DND-41 (cell line): ENCODE measurements around the gene DDT.
"Not testable (repeated sequence)": the region's sequence is repeated elsewhere in the genome, so short reads cannot be mapped to it uniquely, and the experiment has no call there.

Experiments used
- ATAC-seq: fragments of 200-7000 bp; cut with Tn5 transposase; 3 replicates; pipeline ENCODE4 v1.9.1; 2021; ENCODE audit warnings: low read depth; ENCODE audit not compliant: insufficient read depth
- DNase-seq: peaks from one replicate; pipeline ENCODE4 v3.0.0-alpha.2; 2020
- H2AFZ ChIP-seq: 2 replicates; pipeline ENCODE4 v1.6.0; 2012; ENCODE audit warnings: low read depth, low read length
- H3K27ac ChIP-seq: 2 replicates; pipeline ENCODE4 v1.5.1; 2012; ENCODE audit warnings: low read length, inconsistent platforms
- H3K27me3 ChIP-seq: fragments of 200-600 bp; sonication (generic); 2 replicates; pipeline ENCODE4 v1.6.0; 2012; ENCODE audit warnings: low read length, mild to moderate bottlenecking, inconsistent platforms; ENCODE audit not compliant: insufficient read depth, poor library complexity
- H3K36me3 ChIP-seq: 2 replicates; pipeline ENCODE4 v1.5.1; 2012; ENCODE audit warnings: low read length, inconsistent platforms; ENCODE audit not compliant: insufficient read depth
- H3K4me1 ChIP-seq: 2 replicates; pipeline ENCODE4 v1.5.1; 2012; ENCODE audit warnings: mild to moderate bottlenecking, low read length; ENCODE audit not compliant: insufficient read depth
- H3K4me2 ChIP-seq: 2 replicates; pipeline ENCODE4 v1.6.0; 2012; ENCODE audit warnings: mild to moderate bottlenecking, moderate library complexity, low read length, inconsistent platforms; ENCODE audit not compliant: insufficient read depth
- H3K4me3 ChIP-seq, 2 experiments: fragments of 200-600 bp in 1 of 2; shearing (Covaris generic) in 1 of 2; 2 replicates each; pipeline ENCODE4 v1.5.1; 2012 to 2016; ENCODE audit warnings: inconsistent platforms in 2 of 2, low read length in 2 of 2, mild to moderate bottlenecking in 2 of 2, low read depth in 1 of 2, moderate library complexity in 1 of 2
- H3K79me2 ChIP-seq: 2 replicates; pipeline ENCODE4 v1.6.0; 2012; ENCODE audit warnings: low read length, inconsistent platforms; ENCODE audit not compliant: insufficient read depth
- H3K9ac ChIP-seq: 2 replicates; pipeline ENCODE4 v1.6.0; 2012; ENCODE audit warnings: low read depth, mild to moderate bottlenecking, inconsistent platforms, low read length, moderate library complexity
- H3K9me3 ChIP-seq: 2 replicates; pipeline ENCODE4 v1.5.1; 2012; ENCODE audit warnings: low read length, moderate library complexity, mild to moderate bottlenecking, inconsistent platforms; ENCODE audit not compliant: insufficient read depth, severe bottlenecking
- H4K20me1 ChIP-seq: 2 replicates; pipeline ENCODE4 v1.6.0; 2012; ENCODE audit warnings: low read length; ENCODE audit not compliant: insufficient read depth
- CTCF ChIP-seq: IDR thresholded peaks from 2 replicates; pipeline ENCODE4 v1.5.1; 2012; ENCODE audit warnings: borderline replicate concordance, low read length, moderate library complexity, mild to moderate bottlenecking; ENCODE audit not compliant: poor library complexity, severe bottlenecking; ENCODE audit errors: extremely low read depth
- EZH2 ChIP-seq: IDR thresholded peaks from 3 replicates; pipeline ENCODE4 v1.6.1; 2012; ENCODE audit warnings: borderline replicate concordance, low read depth, mild to moderate bottlenecking, moderate library complexity, low read length, inconsistent platforms; ENCODE audit not compliant: severe bottlenecking

DDT gene

GRCh38 chr22:24002851-24003250, 28.6 kb upstream of the DDT start:
- Histone ChIP-seq H4K20me1 (no peaks in the 10 kb centered on the region), H3K4me3 (no peak overlapping the region), H3K4me1 (no peaks in the 10 kb centered on the region), H3K9ac (no peak overlapping the region), H2AFZ (no peak overlapping the region), H3K27me3 (no peaks in the 10 kb centered on the region), H3K9me3 (no peaks in the 10 kb centered on the region), H3K79me2 (no peaks in the 10 kb centered on the region), H3K4me2 (no peak overlapping the region), H3K36me3 (no peaks in the 10 kb centered on the region), H3K27ac (no peak overlapping the region)
- TF ChIP-seq CTCF, result no peak
- no peak for TF ChIP-seq EZH2
- ATAC-seq, result no peak
- DNase-seq, result no peak

GRCh38 chr22:24002272-24002671, 28.0 kb upstream of the DDT start:
- H2AFZ ChIP-seq, result no peak overlapping the region
- H3K4me3 ChIP-seq, result no peak overlapping the region
- H3K4me1 ChIP-seq, result no peaks in the 10 kb centered on the region
- no peaks in the 10 kb centered on the region for H3K36me3 ChIP-seq
- H3K27me3 ChIP-seq, result no peaks in the 10 kb centered on the region
- H3K9me3 ChIP-seq, result no peaks in the 10 kb centered on the region
- H3K79me2 ChIP-seq, result no peaks in the 10 kb centered on the region
- no peaks in the 10 kb centered on the region for H4K20me1 ChIP-seq
- no peak for ATAC-seq
- no peak for DNase-seq
- no peak overlapping the region for H3K4me2 ChIP-seq
- no peak overlapping the region for H3K27ac ChIP-seq
- TF ChIP-seq CTCF, result no peak
- TF ChIP-seq EZH2, result no peak
- no peak overlapping the region for H3K9ac ChIP-seq

GRCh38 chr22:24001314-24001713, 27.1 kb upstream of the DDT start:
- Histone ChIP-seq H3K9me3 (no peaks in the 10 kb centered on the region), H4K20me1 (no peaks in the 10 kb centered on the region), H3K27me3 (no peaks in the 10 kb centered on the region), H3K9ac (no peak overlapping the region), H3K36me3 (no peaks in the 10 kb centered on the region), H3K4me2 (no peak overlapping the region), H3K4me1 (no peaks in the 10 kb centered on the region), H2AFZ (no peak overlapping the region), H3K79me2 (no peaks in the 10 kb centered on the region), H3K27ac (no peak overlapping the region), H3K4me3 (no peak overlapping the region)
- TF ChIP-seq EZH2, result no peak
- no peak for TF ChIP-seq CTCF
- ATAC-seq, result no peak
- DNase-seq, result no peak

GRCh38 chr22:23999779-24000178, 25.5 kb upstream of the DDT start:
- H2AFZ ChIP-seq, H3K4me3 ChIP-seq, H3K4me1 ChIP-seq, DNase-seq, ATAC-seq, H3K9me3 ChIP-seq, H4K20me1 ChIP-seq, H3K36me3 ChIP-seq, H3K9ac ChIP-seq, H3K27ac ChIP-seq, H3K79me2 ChIP-seq, H3K27me3 ChIP-seq, H3K4me2 ChIP-seq: not testable (repeated sequence)
